Astrocyte (in vitro differentiated cells and primary cell): ENCODE data around the gene TP53BP1.

Experiments
- EZH2 ChIP-seq: IDR thresholded peaks from 2 replicates; pipeline ENCODE4 v1.6.1; 2012; ENCODE audit warnings: mild to moderate bottlenecking, low read length, inconsistent platforms; ENCODE audit not compliant: insufficient read depth
- TF ChIP-seq, protein P1 (sequence below): IDR thresholded peaks from 2 replicates; pipeline ENCODE4 v1.5.1; 2011; ENCODE audit warnings: low read depth, mild to moderate bottlenecking, inconsistent platforms, low read length, moderate library complexity; ENCODE audit not compliant: insufficient read depth

DNA sequence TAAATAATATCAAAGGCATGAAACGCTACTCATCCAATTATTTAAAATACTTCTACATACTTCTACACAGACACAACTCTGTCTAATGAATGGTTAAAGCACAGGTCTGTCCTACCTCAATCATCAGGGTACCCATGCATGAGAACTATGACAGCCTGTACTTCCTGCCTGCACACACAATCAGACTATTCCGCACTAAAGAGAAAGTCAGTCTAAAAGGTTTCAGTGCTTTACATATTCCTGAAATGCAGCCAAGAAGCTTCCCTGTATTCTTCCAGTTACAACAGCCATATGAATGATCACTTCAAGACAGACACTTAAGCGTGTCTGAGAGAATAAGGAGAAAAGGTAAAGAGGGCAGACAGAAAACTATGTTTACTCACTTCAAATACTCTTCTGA lies 63.3 kb downstream of the TP53BP1 start:
- TF ChIP-seq, protein P1, sequence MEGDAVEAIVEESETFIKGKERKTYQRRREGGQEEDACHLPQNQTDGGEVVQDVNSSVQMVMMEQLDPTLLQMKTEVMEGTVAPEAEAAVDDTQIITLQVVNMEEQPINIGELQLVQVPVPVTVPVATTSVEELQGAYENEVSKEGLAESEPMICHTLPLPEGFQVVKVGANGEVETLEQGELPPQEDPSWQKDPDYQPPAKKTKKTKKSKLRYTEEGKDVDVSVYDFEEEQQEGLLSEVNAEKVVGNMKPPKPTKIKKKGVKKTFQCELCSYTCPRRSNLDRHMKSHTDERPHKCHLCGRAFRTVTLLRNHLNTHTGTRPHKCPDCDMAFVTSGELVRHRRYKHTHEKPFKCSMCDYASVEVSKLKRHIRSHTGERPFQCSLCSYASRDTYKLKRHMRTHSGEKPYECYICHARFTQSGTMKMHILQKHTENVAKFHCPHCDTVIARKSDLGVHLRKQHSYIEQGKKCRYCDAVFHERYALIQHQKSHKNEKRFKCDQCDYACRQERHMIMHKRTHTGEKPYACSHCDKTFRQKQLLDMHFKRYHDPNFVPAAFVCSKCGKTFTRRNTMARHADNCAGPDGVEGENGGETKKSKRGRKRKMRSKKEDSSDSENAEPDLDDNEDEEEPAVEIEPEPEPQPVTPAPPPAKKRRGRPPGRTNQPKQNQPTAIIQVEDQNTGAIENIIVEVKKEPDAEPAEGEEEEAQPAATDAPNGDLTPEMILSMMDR, result no peak
- TF ChIP-seq EZH2, result no peak
